ENCODE results near the gene GSE1.

The GSE1 gene

DNA sequence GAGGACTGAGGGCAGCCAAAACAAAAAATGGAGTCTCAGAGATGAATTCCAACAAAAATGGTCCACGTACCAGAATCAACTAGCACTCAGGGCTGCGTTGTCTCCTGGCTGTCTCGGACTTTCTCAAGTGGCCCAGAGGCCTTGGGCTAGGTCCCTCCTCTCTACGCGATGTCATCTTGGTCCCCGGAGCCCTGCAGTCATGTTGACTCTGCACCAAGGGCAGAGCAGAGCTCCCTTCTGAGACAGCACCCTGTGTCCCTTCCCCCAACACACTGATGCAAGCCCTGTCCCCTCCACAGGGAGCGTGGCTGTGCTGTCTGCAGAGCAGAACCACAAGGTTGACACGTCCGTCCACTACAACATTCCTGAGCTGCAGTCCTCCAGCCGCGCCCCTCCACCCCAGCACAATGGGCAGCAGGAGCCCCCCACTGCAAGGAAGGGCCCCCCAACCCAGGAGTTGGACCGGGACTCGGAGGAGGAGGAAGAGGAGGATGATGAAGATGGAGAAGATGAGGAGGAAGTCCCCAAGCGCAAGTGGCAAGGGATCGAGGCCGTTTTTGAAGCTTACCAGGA is 54.8 kb downstream of the GSE1 start:
- Histone ChIP-seq H3K27me3 (replicated peaks in 2 of 5; ENCODE audit: control insufficient read depth in 4 of 5, insufficient read depth in 5 of 5, low read length in 4 of 5) (no peaks in the 10 kb centered on the region), H3K27ac (ENCODE audit: insufficient read depth in 1 of 2, low read depth in 1 of 2, low read length in 2 of 2, poor library complexity in 1 of 2, severe bottlenecking in 2 of 2) (no peak overlapping the region), H3K9me3 (ENCODE audit: control extremely low read depth in 1 of 5, control insufficient read depth in 4 of 5, insufficient read depth in 2 of 5, low read depth in 1 of 5, low read length in 4 of 5) (no peaks in the 10 kb centered on the region), H3K4me3 (ENCODE audit: control insufficient read depth in 1 of 7, extremely low read depth in 1 of 7, insufficient read depth in 4 of 7, low read depth in 2 of 7, low read length in 6 of 7) (no peak overlapping the region), H3K36me3 (ENCODE audit: control insufficient read depth in 4 of 4, insufficient read depth in 4 of 4, low read length in 3 of 4) (peaks cover 28 to 99% (median 88%) of the 10 kb centered on the region in 4 experiments), H3K4me1 (ENCODE audit: control extremely low read depth in 1 of 4, control insufficient read depth in 4 of 4, insufficient read depth in 4 of 4, low read length in 3 of 4) (no peaks in the 10 kb centered on the region)
- no peak for DNase-seq
- ChIA-PET POLR2A (no interaction called here), CTCF (interaction anchor here (0.6 to 1.9 kb wide), 4 partner anchors 9 to 185 kb away, joined by 3 to 4 read pairs (median 3); no protein-coding TSS in a partner anchor)
- 98% methylated on average over 13 of the region's 16 CpGs for WGBS (ENCODE audit: insufficient coverage)

DNA sequence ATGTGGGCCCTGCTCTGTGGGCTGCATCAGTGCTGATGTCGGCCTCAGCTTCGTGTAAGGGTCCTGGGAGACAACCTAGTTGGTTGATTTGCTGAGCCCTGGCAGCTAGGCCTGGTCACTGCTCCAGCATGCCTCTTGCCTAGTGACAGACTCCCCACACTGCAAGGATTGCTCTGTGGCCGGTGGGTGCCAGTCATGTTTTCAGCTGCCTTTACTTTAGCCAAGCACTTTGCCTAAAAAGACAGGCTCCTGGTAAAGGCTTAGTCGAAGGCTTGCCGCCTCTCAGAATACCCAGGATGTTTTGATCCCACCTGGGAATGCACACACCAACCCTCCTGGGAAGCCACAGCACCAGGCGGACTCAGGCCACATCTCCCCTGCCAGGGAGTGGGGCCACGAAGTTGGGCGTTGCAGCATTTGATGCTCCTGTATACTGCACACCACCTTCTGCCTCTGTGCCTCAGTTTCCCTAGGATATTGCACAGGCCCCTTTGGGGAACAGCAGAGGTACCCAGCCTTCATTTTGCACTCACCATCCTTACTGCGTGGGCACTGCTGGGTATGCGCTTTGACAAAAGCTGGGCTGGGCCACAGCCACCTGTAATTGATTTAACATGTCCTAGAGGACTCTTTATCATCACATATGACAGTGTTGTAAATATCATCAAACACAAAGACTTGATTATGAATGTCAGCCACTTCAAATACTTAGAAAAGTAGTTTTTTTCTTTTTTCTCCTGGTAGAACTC is 55.7 kb downstream of the GSE1 start:
- POLR2A ChIA-PET = no interaction called here
- DNase-seq = no peak
- no peaks in the 10 kb centered on the region for H3K27me3 ChIP-seq (replicated peaks in 2 of 5; ENCODE audit: control insufficient read depth in 4 of 5, insufficient read depth in 5 of 5, low read length in 4 of 5)
- H3K4me1 ChIP-seq (ENCODE audit: control extremely low read depth in 1 of 4, control insufficient read depth in 4 of 4, insufficient read depth in 4 of 4, low read length in 3 of 4) = no peaks in the 10 kb centered on the region
- WGBS (ENCODE audit: insufficient coverage) = 94% methylated on average over 9 of the region's 10 CpGs
- CTCF ChIA-PET = interaction anchor here (0.6 to 1.9 kb wide), 4 partner anchors 10 to 186 kb away, joined by 3 to 4 read pairs (median 3); no protein-coding TSS in a partner anchor
- no peak overlapping the region for H3K4me3 ChIP-seq (ENCODE audit: control insufficient read depth in 1 of 7, extremely low read depth in 1 of 7, insufficient read depth in 4 of 7, low read depth in 2 of 7, low read length in 6 of 7)
- H3K36me3 ChIP-seq (ENCODE audit: control insufficient read depth in 4 of 4, insufficient read depth in 4 of 4, low read length in 3 of 4) = peaks cover 28 to 96% (median 87%) of the 10 kb centered on the region in 4 experiments
- no peak overlapping the region for H3K27ac ChIP-seq (ENCODE audit: insufficient read depth in 1 of 2, low read depth in 1 of 2, low read length in 2 of 2, poor library complexity in 1 of 2, severe bottlenecking in 2 of 2)
- H3K9me3 ChIP-seq (ENCODE audit: control extremely low read depth in 1 of 5, control insufficient read depth in 4 of 5, insufficient read depth in 2 of 5, low read depth in 1 of 5, low read length in 4 of 5) = no peaks in the 10 kb centered on the region

DNA sequence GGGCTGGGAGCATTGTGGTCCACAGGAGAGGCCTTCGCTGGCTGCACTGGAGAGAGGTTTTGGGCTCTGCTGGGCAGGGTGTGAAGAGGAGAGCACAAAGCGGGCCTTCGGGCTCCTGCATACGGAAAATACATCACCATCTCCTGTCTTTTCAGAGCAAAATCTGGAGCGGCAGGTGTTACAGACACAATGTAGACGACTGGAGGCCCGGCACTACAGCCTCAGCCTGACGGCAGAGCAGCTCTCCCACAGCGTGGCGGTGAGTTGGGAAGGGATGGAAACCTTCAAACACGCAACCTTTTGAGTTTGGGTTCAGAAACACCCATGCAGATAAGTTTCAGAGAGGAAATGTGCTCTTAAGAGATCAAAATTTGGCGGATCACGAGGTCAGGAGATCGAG is 57.7 kb downstream of the GSE1 start:
- peaks cover 32 to 96% (median 86%) of the 10 kb centered on the region in 4 experiments for H3K36me3 ChIP-seq (ENCODE audit: control insufficient read depth in 4 of 4, insufficient read depth in 4 of 4, low read length in 3 of 4)
- CTCF ChIA-PET = interaction anchor here (0.6 to 1.1 kb wide), 2 partner anchors 12 to 67 kb away, joined by 3 to 4 read pairs; no protein-coding TSS in a partner anchor

GRCh38 chr16:85673529-85674417 is 60.7 kb downstream of the GSE1 start:
- POLR2A ChIA-PET = interaction anchor here (0.5 kb wide), 1 partner anchor 135 kb away, joined by 3 read pairs; no protein-coding TSS in a partner anchor
- 76% methylated on average over 13 of the region's 19 CpGs for WGBS (ENCODE audit: insufficient coverage)

More for the DNA sequence above, 57.7 kb downstream of the GSE1 start:
- 99% methylated on average over 9 of the region's 14 CpGs for WGBS (ENCODE audit: insufficient coverage)
- Histone ChIP-seq H3K4me1 (ENCODE audit: control extremely low read depth in 1 of 4, control insufficient read depth in 4 of 4, insufficient read depth in 4 of 4, low read length in 3 of 4) (no peaks in the 10 kb centered on the region), H3K27me3 (replicated peaks in 2 of 5; ENCODE audit: control insufficient read depth in 4 of 5, insufficient read depth in 5 of 5, low read length in 4 of 5) (no peaks in the 10 kb centered on the region), H3K4me3 (ENCODE audit: control insufficient read depth in 1 of 7, extremely low read depth in 1 of 7, insufficient read depth in 4 of 7, low read depth in 2 of 7, low read length in 6 of 7) (no peak overlapping the region), H3K27ac (ENCODE audit: insufficient read depth in 1 of 2, low read depth in 1 of 2, low read length in 2 of 2, poor library complexity in 1 of 2, severe bottlenecking in 2 of 2) (no peak overlapping the region), H3K9me3 (ENCODE audit: control extremely low read depth in 1 of 5, control insufficient read depth in 4 of 5, insufficient read depth in 2 of 5, low read depth in 1 of 5, low read length in 4 of 5) (no peaks in the 10 kb centered on the region)
- POLR2A ChIA-PET = no interaction called here
- no peak for DNase-seq

DNA sequence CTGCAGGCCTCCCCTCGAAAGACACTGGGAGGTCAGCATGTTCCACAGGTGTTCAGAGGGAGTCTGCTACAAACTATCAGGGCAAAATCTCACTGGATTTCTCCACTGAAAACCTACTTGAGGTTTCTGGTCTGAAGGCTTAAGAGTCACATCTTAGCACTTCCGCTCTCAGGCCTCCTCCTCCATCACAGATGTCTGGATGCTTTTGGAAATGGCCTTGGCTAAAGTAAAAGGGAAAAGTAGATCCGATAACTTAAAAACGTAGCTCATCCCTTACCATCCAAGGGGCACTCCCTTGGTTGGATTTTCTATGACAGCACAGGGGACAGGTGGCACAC is 61.3 kb downstream of the GSE1 start:
- Histone ChIP-seq H3K36me3 (ENCODE audit: control insufficient read depth in 4 of 4, insufficient read depth in 4 of 4, low read length in 3 of 4) (peaks cover 26 to 92% (median 75%) of the 10 kb centered on the region in 4 experiments), H3K4me3 (ENCODE audit: control insufficient read depth in 1 of 7, extremely low read depth in 1 of 7, insufficient read depth in 4 of 7, low read depth in 2 of 7, low read length in 6 of 7) (no peak overlapping the region), H3K27me3 (replicated peaks in 2 of 5; ENCODE audit: control insufficient read depth in 4 of 5, insufficient read depth in 5 of 5, low read length in 4 of 5) (no peaks in the 10 kb centered on the region), H3K27ac (ENCODE audit: insufficient read depth in 1 of 2, low read depth in 1 of 2, low read length in 2 of 2, poor library complexity in 1 of 2, severe bottlenecking in 2 of 2) (no peak overlapping the region), H3K9me3 (ENCODE audit: control extremely low read depth in 1 of 5, control insufficient read depth in 4 of 5, insufficient read depth in 2 of 5, low read depth in 1 of 5, low read length in 4 of 5) (no peaks in the 10 kb centered on the region), H3K4me1 (ENCODE audit: control extremely low read depth in 1 of 4, control insufficient read depth in 4 of 4, insufficient read depth in 4 of 4, low read length in 3 of 4) (no peaks in the 10 kb centered on the region)
- POLR2A ChIA-PET = interaction anchor here (0.5 kb wide), 1 partner anchor 135 kb away, joined by 3 read pairs; no protein-coding TSS in a partner anchor
- CTCF ChIA-PET = interaction anchor here (1.0 to 5.4 kb wide), 5 partner anchors 8 to 44 kb away, joined by 3 to 37 read pairs (median 14); no protein-coding TSS in a partner anchor
- 96% methylated on average over 4 of the region's 4 CpGs for WGBS (ENCODE audit: insufficient coverage)
- DNase-seq = no peak

More at GRCh38 chr16:85673529-85674417, 60.7 kb downstream of the GSE1 start:
- no peaks in the 10 kb centered on the region for H3K27me3 ChIP-seq (replicated peaks in 2 of 5; ENCODE audit: control insufficient read depth in 4 of 5, insufficient read depth in 5 of 5, low read length in 4 of 5)
- H3K4me1 ChIP-seq (ENCODE audit: control extremely low read depth in 1 of 4, control insufficient read depth in 4 of 4, insufficient read depth in 4 of 4, low read length in 3 of 4) = no peaks in the 10 kb centered on the region
- H3K4me3 ChIP-seq (ENCODE audit: control insufficient read depth in 1 of 7, extremely low read depth in 1 of 7, insufficient read depth in 4 of 7, low read depth in 2 of 7, low read length in 6 of 7) = no peak overlapping the region
- peak; percentile 31 to 65 (median 45) for DNase-seq
- CTCF ChIA-PET = interaction anchor here (0.7 to 5.4 kb wide), 7 partner anchors 9 to 86 kb away, joined by 3 to 37 read pairs (median 6); no protein-coding TSS in a partner anchor
- no peaks in the 10 kb centered on the region for H3K9me3 ChIP-seq (ENCODE audit: control extremely low read depth in 1 of 5, control insufficient read depth in 4 of 5, insufficient read depth in 2 of 5, low read depth in 1 of 5, low read length in 4 of 5)
- H3K36me3 ChIP-seq (ENCODE audit: control insufficient read depth in 4 of 4, insufficient read depth in 4 of 4, low read length in 3 of 4) = peaks cover 24 to 92% (median 77%) of the 10 kb centered on the region in 4 experiments
- peak overlapping the region in 1 of 2 experiments; percentile 35 for H3K27ac ChIP-seq (ENCODE audit: insufficient read depth in 1 of 2, low read depth in 1 of 2, low read length in 2 of 2, poor library complexity in 1 of 2, severe bottlenecking in 2 of 2)

DNA sequence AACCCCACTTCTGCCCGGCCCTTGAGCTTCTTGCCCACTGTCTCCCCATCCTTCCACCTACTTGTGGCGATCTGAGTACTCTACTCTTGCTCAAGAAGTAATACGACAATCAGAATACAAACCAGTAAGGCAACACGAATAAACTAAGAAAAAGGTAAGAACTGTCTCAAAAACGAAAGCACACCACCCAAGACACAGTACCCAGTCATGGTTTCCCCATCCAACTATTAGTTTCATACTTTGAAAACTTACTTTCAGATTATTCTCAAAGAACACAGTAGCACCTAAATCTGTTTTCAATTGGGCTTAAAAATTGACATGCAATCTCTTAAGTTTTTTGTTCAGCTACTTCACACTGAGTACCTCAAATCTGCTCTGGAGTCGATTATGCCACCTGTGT is 61.7 kb downstream of the GSE1 start:
- no peaks in the 10 kb centered on the region for H3K27me3 ChIP-seq (replicated peaks in 2 of 5; ENCODE audit: control insufficient read depth in 4 of 5, insufficient read depth in 5 of 5, low read length in 4 of 5)
- peaks cover 23 to 91% (median 72%) of the 10 kb centered on the region in 4 experiments for H3K36me3 ChIP-seq (ENCODE audit: control insufficient read depth in 4 of 4, insufficient read depth in 4 of 4, low read length in 3 of 4)
- H3K9me3 ChIP-seq (ENCODE audit: control extremely low read depth in 1 of 5, control insufficient read depth in 4 of 5, insufficient read depth in 2 of 5, low read depth in 1 of 5, low read length in 4 of 5) = no peaks in the 10 kb centered on the region
- 96% methylated on average over 4 of the region's 6 CpGs for WGBS (ENCODE audit: insufficient coverage)
- no peak overlapping the region for H3K4me3 ChIP-seq (ENCODE audit: control insufficient read depth in 1 of 7, extremely low read depth in 1 of 7, insufficient read depth in 4 of 7, low read depth in 2 of 7, low read length in 6 of 7)
- ChIA-PET POLR2A (no interaction called here), CTCF (interaction anchor here (1.0 to 5.4 kb wide), 7 partner anchors 8 to 52 kb away, joined by 3 to 37 read pairs (median 5); no protein-coding TSS in a partner anchor)
- no peaks in the 10 kb centered on the region for H3K4me1 ChIP-seq (ENCODE audit: control extremely low read depth in 1 of 4, control insufficient read depth in 4 of 4, insufficient read depth in 4 of 4, low read length in 3 of 4)
- no peak for DNase-seq
- no peak overlapping the region for H3K27ac ChIP-seq (ENCODE audit: insufficient read depth in 1 of 2, low read depth in 1 of 2, low read length in 2 of 2, poor library complexity in 1 of 2, severe bottlenecking in 2 of 2)

Measured in common myeloid progenitor, CD34-positive (primary cell).